Measurements from ENCODE around the gene PCBP4. TPM values are rescaled to one million over a fixed set of nuclear protein-coding genes. Genes with fewer than 3 reads are reported as not detected.

Gene PCBP4
- total RNA-seq, 1 experiment from 2014 or later = 48.8 TPM

- TF ChIP-seq CTCF (IDR thresholded peaks at IDR 0.05 in 2 of 3, conservative IDR thresholded peaks at IDR 0.05 in 1 of 3; ENCODE audit: borderline replicate concordance in 1 of 3, insufficient read depth in 1 of 3, low read depth in 2 of 3, low read length in 2 of 3) = no peak; a peak in 1 of 6 replicates
- TF ChIP-seq CBX3 (IDR thresholded peaks at IDR 0.05; ENCODE audit: low read depth) = no peak
- TF ChIP-seq MAX (IDR thresholded peaks at IDR 0.05) = no peak
- TF ChIP-seq YY1 (IDR thresholded peaks at IDR 0.05; ENCODE audit: extremely low read depth, insufficient replicate concordance, low read depth, low read length) = no peak
- no peak for TF ChIP-seq EZH2 (IDR thresholded peaks at IDR 0.05)
- TF ChIP-seq POLR2AphosphoS5 (IDR thresholded peaks at IDR 0.05; ENCODE audit: low read depth, low read length) = no peak
- no peak for TF ChIP-seq CEBPB (IDR thresholded peaks at IDR 0.05; ENCODE audit: low read depth)
- TF ChIP-seq ATF3 (IDR thresholded peaks at IDR 0.05) = no peak
- no peak for TF ChIP-seq SP1 (IDR thresholded peaks at IDR 0.05; ENCODE audit: low read depth)
- TF ChIP-seq RAD21 (IDR thresholded peaks at IDR 0.05; ENCODE audit: low read depth) = no peak
- TF ChIP-seq TCF7L2 (IDR thresholded peaks at IDR 0.05; ENCODE audit: borderline replicate concordance, extremely low read depth, insufficient read depth, insufficient read length) = no peak
- no peak for TF ChIP-seq EGR1 (IDR thresholded peaks at IDR 0.05; ENCODE audit: low read depth)
- no peak for TF ChIP-seq EZH2phosphoT487 (IDR thresholded peaks at IDR 0.05; ENCODE audit: borderline replicate concordance)
- no peak for TF ChIP-seq SRF (IDR thresholded peaks at IDR 0.05; ENCODE audit: low read depth)
- no peak for TF ChIP-seq ZNF274 (IDR thresholded peaks at IDR 0.05; ENCODE audit: low read depth, low read length)
These were observed 46.7 kb upstream of the PCBP4 start (continued) for GRCh38 chr3:52013802-52014598.
